Neural cell (in vitro differentiated cells): ENCODE results near the gene ADH1C. TPM values are rescaled to one million over a fixed set of nuclear protein-coding genes. Genes with fewer than 3 reads are reported as not detected.

ENCODE experiments used
- H2AFZ ChIP-seq: fragments of 200-600, 300-800 bp; sonication (generic), shearing (Covaris generic); 2 replicates; pipeline ENCODE4 v1.6.0; 2014; ENCODE audit warnings: low read depth, mild to moderate bottlenecking, antibody characterized with exemption, low read length, moderate library complexity
- H3F3A ChIP-seq: fragments of 200-600 bp; shearing (Covaris generic); 2 replicates; pipeline ENCODE4 v1.6.1; 2016; ENCODE audit warnings: mild to moderate bottlenecking, moderate library complexity, mixed read lengths, antibody characterized with exemption, low read length; ENCODE audit not compliant: insufficient read depth, poor library complexity, severe bottlenecking
- H3K27ac ChIP-seq: fragments of 200-600, 300-800 bp; sonication (generic), shearing (Covaris generic); 2 replicates; pipeline ENCODE4 v1.5.1; 2014; ENCODE audit warnings: mild to moderate bottlenecking, low read length, moderate library complexity
- H3K27me3 ChIP-seq: fragments of 300-800, 200-600 bp; sonication (generic), shearing (Covaris generic); 2 replicates; pipeline ENCODE4 v1.6.0; 2014; ENCODE audit warnings: mild to moderate bottlenecking, low read depth, low read length, moderate library complexity; ENCODE audit not compliant: insufficient read depth
- H3K36me3 ChIP-seq: fragments of 300-800, 200-600 bp; sonication (generic), shearing (Covaris generic); 2 replicates; pipeline ENCODE4 v1.5.1; 2014; ENCODE audit warnings: mild to moderate bottlenecking, antibody characterized with exemption, low read length, moderate library complexity; ENCODE audit not compliant: insufficient read depth
- H3K4me2 ChIP-seq: fragments of 300-800, 200-600 bp; sonication (generic), shearing (Covaris generic); 2 replicates; pipeline ENCODE4 v1.6.0; 2014; ENCODE audit warnings: mild to moderate bottlenecking, low read length
- H3K4me3 ChIP-seq: fragments of 300-800, 200-600 bp; sonication (generic), shearing (Covaris generic); 2 replicates; pipeline ENCODE4 v1.5.1; 2014; ENCODE audit warnings: mild to moderate bottlenecking, low read length, moderate library complexity
- H3K79me2 ChIP-seq: fragments of 200-600 bp; shearing (Covaris generic); replicated peaks from 2 replicates; pipeline ENCODE4 v1.6.0; 2014; ENCODE audit warnings: mild to moderate bottlenecking, low read length, moderate library complexity; ENCODE audit not compliant: insufficient read depth
- H3K9ac ChIP-seq: fragments of 300-800, 200-600 bp; sonication (generic), shearing (Covaris generic); 2 replicates; pipeline ENCODE4 v1.6.1; 2016; ENCODE audit warnings: mild to moderate bottlenecking, low read length, mixed read lengths
- H3K9me2 ChIP-seq: fragments of 200-600 bp; shearing (Covaris generic); 2 replicates; pipeline ENCODE4 v1.6.1; 2016; ENCODE audit warnings: mild to moderate bottlenecking, low read length, mixed read lengths; ENCODE audit not compliant: insufficient read depth
- H3K9me3 ChIP-seq: fragments of 200-600, 300-800 bp; sonication (generic), shearing (Covaris generic); 2 replicates; pipeline ENCODE4 v1.6.1; 2016; ENCODE audit warnings: mild to moderate bottlenecking, mixed run types, low read length, moderate library complexity, mixed read lengths
- H4K20me1 ChIP-seq: fragments of 200-600 bp; shearing (Covaris generic); 2 replicates; pipeline ENCODE4 v1.6.1; 2016; ENCODE audit warnings: mild to moderate bottlenecking, mixed run types; ENCODE audit not compliant: insufficient read depth
- EP300 ChIP-seq: fragments of 450-650 bp; conservative IDR thresholded peaks from 2 replicates; pipeline ENCODE4 v1.6.1; 2014; ENCODE audit warnings: antibody characterized with exemption, mild to moderate bottlenecking, moderate library complexity; ENCODE audit not compliant: poor library complexity, severe bottlenecking
- EZH2 ChIP-seq: fragments of 200-600, 300-800 bp; shearing (Covaris generic), sonication (generic); IDR thresholded peaks from 2 replicates; pipeline ENCODE4 v1.6.1; 2014; ENCODE audit warnings: antibody characterized with exemption, low read length, borderline replicate concordance, mild to moderate bottlenecking; ENCODE audit not compliant: insufficient read depth, poor library complexity, severe bottlenecking
- MXI1 ChIP-seq: fragments of 450-650 bp; conservative IDR thresholded peaks from 2 replicates; pipeline ENCODE4 v1.6.1; 2014; ENCODE audit warnings: antibody characterized with exemption, mild to moderate bottlenecking; ENCODE audit not compliant: poor library complexity, severe bottlenecking
- POLR2AphosphoS5 ChIP-seq: IDR thresholded peaks from 2 replicates; pipeline ENCODE4 v1.6.1; 2012
- RAD21 ChIP-seq: fragments of 450-650 bp; conservative IDR thresholded peaks from 2 replicates; pipeline ENCODE4 v1.6.1; 2014; ENCODE audit warnings: antibody characterized with exemption, mild to moderate bottlenecking, moderate library complexity
- SMC3 ChIP-seq: fragments of 450-650 bp; conservative IDR thresholded peaks from 2 replicates; pipeline ENCODE4 v1.6.1; 2014; ENCODE audit warnings: antibody characterized with exemption, mild to moderate bottlenecking, moderate library complexity; ENCODE audit not compliant: poor library complexity
- TAF1 ChIP-seq: IDR thresholded peaks from 2 replicates; pipeline ENCODE4 v1.6.1; 2012; ENCODE audit warnings: low read depth
- polyA plus RNA-seq: library from polyadenylated mRNA; depleted of rRNA; stranded (reverse); fragments of >200 nt; gene quantifications from 2 replicates; pipeline ENCODE4 v1.2.3, GENCODE V29; 2014
- TF ChIP-seq, protein P1 (sequence below): IDR thresholded peaks from 2 replicates; pipeline ENCODE4 v1.6.1; 2012; ENCODE audit warnings: borderline replicate concordance
- TF ChIP-seq, protein P2 (sequence below): fragments of 450-650 bp; IDR thresholded peaks from 2 replicates; pipeline ENCODE4 v1.5.1; 2014; ENCODE audit warnings: antibody characterized with exemption, mild to moderate bottlenecking, moderate library complexity; ENCODE audit not compliant: poor library complexity, severe bottlenecking

Gene ADH1C
- polyA plus RNA-seq, 1 donor from 2014 or later: not detected

DNA sequence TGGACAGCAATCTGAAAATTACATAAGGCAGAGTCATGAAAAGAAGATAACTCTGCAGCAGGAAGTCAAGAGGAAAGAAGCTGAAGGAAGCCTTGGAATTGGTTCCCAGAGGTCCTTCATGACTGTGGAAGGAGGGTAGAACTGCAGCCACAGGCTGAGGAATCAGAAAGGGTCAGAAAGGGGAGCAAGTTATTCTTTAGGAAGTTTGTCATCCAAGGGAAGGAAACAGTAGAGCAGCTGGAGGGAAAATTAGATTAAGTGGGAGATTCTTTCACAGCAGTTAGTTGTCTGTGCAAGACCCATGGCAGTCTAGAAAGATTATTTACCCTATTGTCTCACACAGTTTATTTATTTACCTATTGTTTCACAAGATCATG, 9.3 kb upstream of the ADH1C start:
- H3K4me3 ChIP-seq: no peak overlapping the region

DNA sequence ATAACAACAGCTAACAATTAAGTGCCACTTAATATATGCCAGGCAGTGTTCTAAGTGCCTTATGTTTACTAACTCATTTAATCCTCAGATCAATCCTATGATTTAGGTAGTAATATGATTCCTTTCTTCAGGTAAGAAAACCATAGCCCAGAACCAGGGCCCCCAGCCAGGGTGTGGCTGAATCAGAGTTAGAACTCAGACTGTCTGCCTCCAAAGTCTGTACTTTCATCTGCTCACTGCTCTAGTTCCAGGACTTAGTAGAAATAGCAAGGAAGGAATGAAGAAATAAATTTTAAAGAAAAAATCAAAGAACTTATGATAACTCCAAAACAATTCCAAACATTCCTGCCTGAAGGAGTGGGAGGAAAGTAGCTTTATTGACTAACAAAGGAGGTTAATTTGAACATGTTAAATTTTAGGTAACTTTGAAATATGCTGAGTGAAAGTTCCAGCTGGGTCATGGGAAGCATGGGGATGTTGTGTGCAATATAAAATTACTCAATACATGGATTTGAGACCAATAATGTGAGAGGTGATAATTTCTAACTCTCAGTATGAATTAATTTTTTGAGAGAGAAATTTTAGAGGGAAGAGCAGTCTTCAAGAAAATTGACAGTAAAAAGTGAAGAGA, 8.8 kb upstream of the ADH1C start:
- no peaks in the 10 kb centered on the region for H3F3A ChIP-seq
- no peak overlapping the region for H2AFZ ChIP-seq
- H4K20me1 ChIP-seq: no peaks in the 10 kb centered on the region
- H3K9ac ChIP-seq: no peak overlapping the region
- H3K79me2 ChIP-seq: no peaks in the 10 kb centered on the region
- H3K27me3 ChIP-seq: no peaks in the 10 kb centered on the region
- H3K9me2 ChIP-seq: no peaks in the 10 kb centered on the region
- no peak for TF ChIP-seq EZH2
- TF ChIP-seq, protein P1, sequence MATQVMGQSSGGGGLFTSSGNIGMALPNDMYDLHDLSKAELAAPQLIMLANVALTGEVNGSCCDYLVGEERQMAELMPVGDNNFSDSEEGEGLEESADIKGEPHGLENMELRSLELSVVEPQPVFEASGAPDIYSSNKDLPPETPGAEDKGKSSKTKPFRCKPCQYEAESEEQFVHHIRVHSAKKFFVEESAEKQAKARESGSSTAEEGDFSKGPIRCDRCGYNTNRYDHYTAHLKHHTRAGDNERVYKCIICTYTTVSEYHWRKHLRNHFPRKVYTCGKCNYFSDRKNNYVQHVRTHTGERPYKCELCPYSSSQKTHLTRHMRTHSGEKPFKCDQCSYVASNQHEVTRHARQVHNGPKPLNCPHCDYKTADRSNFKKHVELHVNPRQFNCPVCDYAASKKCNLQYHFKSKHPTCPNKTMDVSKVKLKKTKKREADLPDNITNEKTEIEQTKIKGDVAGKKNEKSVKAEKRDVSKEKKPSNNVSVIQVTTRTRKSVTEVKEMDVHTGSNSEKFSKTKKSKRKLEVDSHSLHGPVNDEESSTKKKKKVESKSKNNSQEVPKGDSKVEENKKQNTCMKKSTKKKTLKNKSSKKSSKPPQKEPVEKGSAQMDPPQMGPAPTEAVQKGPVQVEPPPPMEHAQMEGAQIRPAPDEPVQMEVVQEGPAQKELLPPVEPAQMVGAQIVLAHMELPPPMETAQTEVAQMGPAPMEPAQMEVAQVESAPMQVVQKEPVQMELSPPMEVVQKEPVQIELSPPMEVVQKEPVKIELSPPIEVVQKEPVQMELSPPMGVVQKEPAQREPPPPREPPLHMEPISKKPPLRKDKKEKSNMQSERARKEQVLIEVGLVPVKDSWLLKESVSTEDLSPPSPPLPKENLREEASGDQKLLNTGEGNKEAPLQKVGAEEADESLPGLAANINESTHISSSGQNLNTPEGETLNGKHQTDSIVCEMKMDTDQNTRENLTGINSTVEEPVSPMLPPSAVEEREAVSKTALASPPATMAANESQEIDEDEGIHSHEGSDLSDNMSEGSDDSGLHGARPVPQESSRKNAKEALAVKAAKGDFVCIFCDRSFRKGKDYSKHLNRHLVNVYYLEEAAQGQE: no peak
- TF ChIP-seq, protein P2, sequence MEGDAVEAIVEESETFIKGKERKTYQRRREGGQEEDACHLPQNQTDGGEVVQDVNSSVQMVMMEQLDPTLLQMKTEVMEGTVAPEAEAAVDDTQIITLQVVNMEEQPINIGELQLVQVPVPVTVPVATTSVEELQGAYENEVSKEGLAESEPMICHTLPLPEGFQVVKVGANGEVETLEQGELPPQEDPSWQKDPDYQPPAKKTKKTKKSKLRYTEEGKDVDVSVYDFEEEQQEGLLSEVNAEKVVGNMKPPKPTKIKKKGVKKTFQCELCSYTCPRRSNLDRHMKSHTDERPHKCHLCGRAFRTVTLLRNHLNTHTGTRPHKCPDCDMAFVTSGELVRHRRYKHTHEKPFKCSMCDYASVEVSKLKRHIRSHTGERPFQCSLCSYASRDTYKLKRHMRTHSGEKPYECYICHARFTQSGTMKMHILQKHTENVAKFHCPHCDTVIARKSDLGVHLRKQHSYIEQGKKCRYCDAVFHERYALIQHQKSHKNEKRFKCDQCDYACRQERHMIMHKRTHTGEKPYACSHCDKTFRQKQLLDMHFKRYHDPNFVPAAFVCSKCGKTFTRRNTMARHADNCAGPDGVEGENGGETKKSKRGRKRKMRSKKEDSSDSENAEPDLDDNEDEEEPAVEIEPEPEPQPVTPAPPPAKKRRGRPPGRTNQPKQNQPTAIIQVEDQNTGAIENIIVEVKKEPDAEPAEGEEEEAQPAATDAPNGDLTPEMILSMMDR: no peak
- TF ChIP-seq EP300: no peak
- no peak for TF ChIP-seq POLR2AphosphoS5
- no peak for TF ChIP-seq RAD21
- no peak for TF ChIP-seq TAF1
- no peak for TF ChIP-seq MXI1
- no peak for TF ChIP-seq SMC3
- no peak overlapping the region for H3K4me2 ChIP-seq
- no peaks in the 10 kb centered on the region for H3K36me3 ChIP-seq
- H3K4me3 ChIP-seq: no peak overlapping the region
- H3K9me3 ChIP-seq: no peaks in the 10 kb centered on the region
- H3K27ac ChIP-seq: no peak overlapping the region

More for the DNA sequence above, 9.3 kb upstream of the ADH1C start:
- no peaks in the 10 kb centered on the region for H3K9me2 ChIP-seq
- H2AFZ ChIP-seq: no peak overlapping the region
- H3K9me3 ChIP-seq: no peaks in the 10 kb centered on the region
- no peaks in the 10 kb centered on the region for H3K79me2 ChIP-seq
- H3K36me3 ChIP-seq: no peaks in the 10 kb centered on the region
- no peak for TF ChIP-seq POLR2AphosphoS5
- no peak for TF ChIP-seq RAD21
- TF ChIP-seq MXI1: no peak
- no peak for TF ChIP-seq EP300
- no peak for TF ChIP-seq TAF1
- TF ChIP-seq, protein P1: no peak
- TF ChIP-seq EZH2: no peak
- TF ChIP-seq SMC3: no peak
- TF ChIP-seq, protein P2: no peak
- no peak overlapping the region for H3K9ac ChIP-seq
- no peaks in the 10 kb centered on the region for H3F3A ChIP-seq
- H3K4me2 ChIP-seq: no peak overlapping the region
- H4K20me1 ChIP-seq: no peaks in the 10 kb centered on the region
- no peak overlapping the region for H3K27ac ChIP-seq
- no peaks in the 10 kb centered on the region for H3K27me3 ChIP-seq
